Panc1 (cell line): Measurements from ENCODE around the gene CLVS2.

ENCODE experiments used
- POLR2AphosphoS5 ChIP-seq: IDR thresholded peaks from 2 replicates; pipeline ENCODE4 v1.6.1; 2012; ENCODE audit warnings: mild to moderate bottlenecking, low read depth, low read length, moderate library complexity
- SIN3A ChIP-seq: IDR thresholded peaks from 2 replicates; pipeline ENCODE4 v1.6.1; 2012; ENCODE audit warnings: low read depth, mild to moderate bottlenecking, low read length, moderate library complexity, borderline replicate concordance; ENCODE audit not compliant: insufficient read depth
- TCF7L2 ChIP-seq: IDR thresholded peaks from 2 replicates; pipeline ENCODE4 v1.6.1; 2011; ENCODE audit warnings: mild to moderate bottlenecking, low read depth, low read length, inconsistent platforms
- TF ChIP-seq, protein P1 (sequence below): fragments of 450-650 bp; IDR thresholded peaks from 2 replicates; pipeline ENCODE4 v1.5.1; 2017; ENCODE audit warnings: mild to moderate bottlenecking
- TF ChIP-seq, protein P2 (sequence below), 2 experiments: IDR thresholded peaks; 2 replicates each; pipeline ENCODE4 v1.6.1; 2011 to 2012; ENCODE audit warnings: low read depth in 2 of 2, control low read depth in 1 of 2, low read length in 1 of 2, mild to moderate bottlenecking in 1 of 2, moderate library complexity in 1 of 2; ENCODE audit not compliant: insufficient read depth in 1 of 2

DNA sequence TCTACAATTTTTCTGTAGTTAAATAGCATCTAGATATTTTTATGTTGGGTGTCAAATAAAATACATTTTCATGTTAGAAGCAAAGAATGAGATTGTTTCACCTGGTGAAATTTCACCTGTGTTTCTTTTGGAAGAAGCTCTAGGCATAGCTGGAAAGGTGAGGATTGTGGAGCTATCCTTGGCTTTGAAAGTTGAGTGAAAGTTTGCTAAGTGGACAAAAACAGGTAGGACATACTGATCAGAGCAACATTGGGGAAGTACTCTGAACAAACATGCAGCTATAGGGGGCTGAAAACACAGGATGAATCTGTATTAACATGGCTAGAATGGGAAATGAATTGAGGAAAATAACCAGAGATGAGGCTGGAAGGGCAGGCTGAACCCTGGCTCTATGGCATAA lies 18.8 kb downstream of the CLVS2 start:
- TF ChIP-seq, protein P1, sequence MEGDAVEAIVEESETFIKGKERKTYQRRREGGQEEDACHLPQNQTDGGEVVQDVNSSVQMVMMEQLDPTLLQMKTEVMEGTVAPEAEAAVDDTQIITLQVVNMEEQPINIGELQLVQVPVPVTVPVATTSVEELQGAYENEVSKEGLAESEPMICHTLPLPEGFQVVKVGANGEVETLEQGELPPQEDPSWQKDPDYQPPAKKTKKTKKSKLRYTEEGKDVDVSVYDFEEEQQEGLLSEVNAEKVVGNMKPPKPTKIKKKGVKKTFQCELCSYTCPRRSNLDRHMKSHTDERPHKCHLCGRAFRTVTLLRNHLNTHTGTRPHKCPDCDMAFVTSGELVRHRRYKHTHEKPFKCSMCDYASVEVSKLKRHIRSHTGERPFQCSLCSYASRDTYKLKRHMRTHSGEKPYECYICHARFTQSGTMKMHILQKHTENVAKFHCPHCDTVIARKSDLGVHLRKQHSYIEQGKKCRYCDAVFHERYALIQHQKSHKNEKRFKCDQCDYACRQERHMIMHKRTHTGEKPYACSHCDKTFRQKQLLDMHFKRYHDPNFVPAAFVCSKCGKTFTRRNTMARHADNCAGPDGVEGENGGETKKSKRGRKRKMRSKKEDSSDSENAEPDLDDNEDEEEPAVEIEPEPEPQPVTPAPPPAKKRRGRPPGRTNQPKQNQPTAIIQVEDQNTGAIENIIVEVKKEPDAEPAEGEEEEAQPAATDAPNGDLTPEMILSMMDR, result no peak
- TF ChIP-seq POLR2AphosphoS5 (no peak), SIN3A (no peak), TCF7L2 (no peak)
- TF ChIP-seq, protein P2, sequence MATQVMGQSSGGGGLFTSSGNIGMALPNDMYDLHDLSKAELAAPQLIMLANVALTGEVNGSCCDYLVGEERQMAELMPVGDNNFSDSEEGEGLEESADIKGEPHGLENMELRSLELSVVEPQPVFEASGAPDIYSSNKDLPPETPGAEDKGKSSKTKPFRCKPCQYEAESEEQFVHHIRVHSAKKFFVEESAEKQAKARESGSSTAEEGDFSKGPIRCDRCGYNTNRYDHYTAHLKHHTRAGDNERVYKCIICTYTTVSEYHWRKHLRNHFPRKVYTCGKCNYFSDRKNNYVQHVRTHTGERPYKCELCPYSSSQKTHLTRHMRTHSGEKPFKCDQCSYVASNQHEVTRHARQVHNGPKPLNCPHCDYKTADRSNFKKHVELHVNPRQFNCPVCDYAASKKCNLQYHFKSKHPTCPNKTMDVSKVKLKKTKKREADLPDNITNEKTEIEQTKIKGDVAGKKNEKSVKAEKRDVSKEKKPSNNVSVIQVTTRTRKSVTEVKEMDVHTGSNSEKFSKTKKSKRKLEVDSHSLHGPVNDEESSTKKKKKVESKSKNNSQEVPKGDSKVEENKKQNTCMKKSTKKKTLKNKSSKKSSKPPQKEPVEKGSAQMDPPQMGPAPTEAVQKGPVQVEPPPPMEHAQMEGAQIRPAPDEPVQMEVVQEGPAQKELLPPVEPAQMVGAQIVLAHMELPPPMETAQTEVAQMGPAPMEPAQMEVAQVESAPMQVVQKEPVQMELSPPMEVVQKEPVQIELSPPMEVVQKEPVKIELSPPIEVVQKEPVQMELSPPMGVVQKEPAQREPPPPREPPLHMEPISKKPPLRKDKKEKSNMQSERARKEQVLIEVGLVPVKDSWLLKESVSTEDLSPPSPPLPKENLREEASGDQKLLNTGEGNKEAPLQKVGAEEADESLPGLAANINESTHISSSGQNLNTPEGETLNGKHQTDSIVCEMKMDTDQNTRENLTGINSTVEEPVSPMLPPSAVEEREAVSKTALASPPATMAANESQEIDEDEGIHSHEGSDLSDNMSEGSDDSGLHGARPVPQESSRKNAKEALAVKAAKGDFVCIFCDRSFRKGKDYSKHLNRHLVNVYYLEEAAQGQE (IDR thresholded peaks at IDR 0.05; ENCODE audit: insufficient read depth in 1 of 2, low read depth in 2 of 2, low read length in 1 of 2), result no peak
